HEK293 (cell line): ENCODE data around the gene LIPE.

Experiments used
- ATF2 ChIP-seq: fragments of 450-650 bp; formaldehyde crosslinking; IDR thresholded peaks from 2 replicates; pipeline ENCODE4 v1.5.1; 2016; ENCODE audit warnings: missing biosample characterization, missing genetic modification characterization, low read depth
- CTCF ChIP-seq: fragments of 450-650 bp; formaldehyde crosslinking; IDR thresholded peaks from 2 replicates; pipeline ENCODE4 v1.5.1; 2016; ENCODE audit warnings: missing biosample characterization, missing genetic modification characterization
- PRDM4 ChIP-seq: fragments of 450-650 bp; formaldehyde crosslinking; IDR thresholded peaks from 2 replicates; pipeline ENCODE4 v1.5.1; 2017; ENCODE audit warnings: missing biosample characterization, missing genetic modification characterization
- REST ChIP-seq: fragments of 450-650 bp; formaldehyde crosslinking; IDR thresholded peaks from 2 replicates; pipeline ENCODE4 v1.5.1; 2016; ENCODE audit warnings: missing biosample characterization, missing genetic modification characterization
- YY1 ChIP-seq: fragments of 450-650 bp; formaldehyde crosslinking; IDR thresholded peaks from 2 replicates; pipeline ENCODE4 v1.5.1; 2018; ENCODE audit warnings: missing biosample characterization, missing genetic modification characterization
- ZBTB8A ChIP-seq: fragments of 450-650 bp; formaldehyde crosslinking; IDR thresholded peaks from 2 replicates; pipeline ENCODE4 v1.5.1; 2016; ENCODE audit warnings: missing biosample characterization, missing genetic modification characterization
- ZNF24 ChIP-seq: fragments of 450-650 bp; formaldehyde crosslinking; IDR thresholded peaks from 2 replicates; pipeline ENCODE4 v1.5.1; 2016; ENCODE audit warnings: missing biosample characterization, missing genetic modification characterization
- ZNF416 ChIP-seq: fragments of 450-650 bp; formaldehyde crosslinking; IDR thresholded peaks from 2 replicates; pipeline ENCODE4 v1.5.1; 2016; ENCODE audit warnings: missing biosample characterization, missing genetic modification characterization
- ZNF473 ChIP-seq: fragments of 450-650 bp; formaldehyde crosslinking; IDR thresholded peaks from 2 replicates; pipeline ENCODE4 v1.5.1; 2017; ENCODE audit warnings: missing biosample characterization, missing genetic modification characterization
- ZNF530 ChIP-seq: fragments of 450-650 bp; formaldehyde crosslinking; IDR thresholded peaks from 2 replicates; pipeline ENCODE4 v1.5.1; 2016; ENCODE audit warnings: low read depth, missing biosample characterization, missing genetic modification characterization
- ZNF580 ChIP-seq: fragments of 450-650 bp; formaldehyde crosslinking; IDR thresholded peaks from 2 replicates; pipeline ENCODE4 v1.5.1; 2016; ENCODE audit warnings: missing biosample characterization, missing genetic modification characterization
- ZNF629 ChIP-seq: fragments of 450-650 bp; formaldehyde crosslinking; IDR thresholded peaks from 2 replicates; pipeline ENCODE4 v1.5.1; 2017; ENCODE audit warnings: missing biosample characterization, missing genetic modification characterization
- TF ChIP-seq, protein P1 (sequence below): fragments of 450-650 bp; formaldehyde crosslinking; IDR thresholded peaks from 2 replicates; pipeline ENCODE4 v1.5.1; 2016; ENCODE audit warnings: missing biosample characterization, missing genetic modification characterization

GRCh38 chr19:42355896-42356295, 71.3 kb downstream of the LIPE start:
- TF ChIP-seq ZBTB8A (tag by site-specific recombination) (no peak), CTCF (tag by site-specific recombination) (no peak), ZNF24 (no peak), ZNF473 (tag by site-specific recombination) (no peak), REST (no peak), ZNF530 (no peak), ZNF629 (tag by site-specific recombination) (no peak), ATF2 (tag by site-specific recombination) (no peak), ZNF416 (tag by site-specific recombination) (no peak), YY1 (tag by site-specific recombination) (no peak), ZNF580 (tag by site-specific recombination) (no peak), PRDM4 (tag by site-specific recombination) (no peak)
- TF ChIP-seq, protein P1, sequence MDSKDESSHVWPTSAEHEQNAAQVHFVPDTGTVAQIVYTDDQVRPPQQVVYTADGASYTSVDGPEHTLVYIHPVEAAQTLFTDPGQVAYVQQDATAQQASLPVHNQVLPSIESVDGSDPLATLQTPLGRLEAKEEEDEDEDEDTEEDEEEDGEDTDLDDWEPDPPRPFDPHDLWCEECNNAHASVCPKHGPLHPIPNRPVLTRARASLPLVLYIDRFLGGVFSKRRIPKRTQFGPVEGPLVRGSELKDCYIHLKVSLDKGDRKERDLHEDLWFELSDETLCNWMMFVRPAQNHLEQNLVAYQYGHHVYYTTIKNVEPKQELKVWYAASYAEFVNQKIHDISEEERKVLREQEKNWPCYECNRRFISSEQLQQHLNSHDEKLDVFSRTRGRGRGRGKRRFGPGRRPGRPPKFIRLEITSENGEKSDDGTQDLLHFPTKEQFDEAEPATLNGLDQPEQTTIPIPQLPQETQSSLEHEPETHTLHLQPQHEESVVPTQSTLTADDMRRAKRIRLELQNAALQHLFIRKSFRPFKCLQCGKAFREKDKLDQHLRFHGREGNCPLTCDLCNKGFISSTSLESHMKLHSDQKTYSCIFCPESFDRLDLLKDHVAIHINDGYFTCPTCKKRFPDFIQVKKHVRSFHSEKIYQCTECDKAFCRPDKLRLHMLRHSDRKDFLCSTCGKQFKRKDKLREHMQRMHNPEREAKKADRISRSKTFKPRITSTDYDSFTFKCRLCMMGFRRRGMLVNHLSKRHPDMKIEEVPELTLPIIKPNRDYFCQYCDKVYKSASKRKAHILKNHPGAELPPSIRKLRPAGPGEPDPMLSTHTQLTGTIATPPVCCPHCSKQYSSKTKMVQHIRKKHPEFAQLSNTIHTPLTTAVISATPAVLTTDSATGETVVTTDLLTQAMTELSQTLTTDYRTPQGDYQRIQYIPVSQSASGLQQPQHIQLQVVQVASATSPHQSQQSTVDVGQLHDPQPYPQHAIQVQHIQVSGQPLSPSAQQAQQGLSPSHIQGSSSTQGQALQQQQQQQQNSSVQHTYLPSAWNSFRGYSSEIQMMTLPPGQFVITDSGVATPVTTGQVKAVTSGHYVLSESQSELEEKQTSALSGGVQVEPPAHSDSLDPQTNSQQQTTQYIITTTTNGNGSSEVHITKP = no peak
